Natural killer cell (primary cell): ENCODE results near the gene TPRN. TPM values are rescaled to one million over a fixed set of nuclear protein-coding genes. Genes with fewer than 3 reads are reported as not detected.
A peak's percentile ranks its signal among the peaks of the same experiment; 100 is the strongest.

ENCODE experiments used
- ATAC-seq, 3 donors: fragments of 150-1000 bp in 2 of 3; fragments of 200-7000 bp in 1 of 3; cut with Tn5 transposase; 1 replicate in 1 of 3; 2 replicates in 2 of 3; pipeline ENCODE4 v1.10.0; 2021; ENCODE audit warnings: mild to moderate bottlenecking in 2 of 3, moderate library complexity in 2 of 3
- DNase-seq, 2 donors: peaks; one replicate each; pipeline versions ENCODE4 v3.0.0 to v3.0.0-alpha.2; 2013 to 2021; ENCODE audit warnings: mixed read lengths in 1 of 2
- H3K27ac ChIP-seq: one replicate; pipeline ENCODE4 v1.5.1; 2013; ENCODE audit warnings: mild to moderate bottlenecking, low read length
- H3K27me3 ChIP-seq: one replicate; pipeline ENCODE4 v1.6.1; 2013; ENCODE audit warnings: low read length; ENCODE audit not compliant: control insufficient read depth, insufficient read depth
- H3K36me3 ChIP-seq: one replicate; pipeline ENCODE4 v1.6.1; 2013; ENCODE audit warnings: low read length; ENCODE audit not compliant: control insufficient read depth, insufficient read depth
- H3K4me1 ChIP-seq: one replicate; pipeline ENCODE4 v1.6.1; 2013; ENCODE audit warnings: low read length; ENCODE audit not compliant: control insufficient read depth, insufficient read depth
- H3K4me3 ChIP-seq: one replicate; pipeline ENCODE4 v1.5.1; 2013; ENCODE audit warnings: low read length
- H3K9me3 ChIP-seq: one replicate; pipeline ENCODE4 v1.6.1; 2013; ENCODE audit warnings: low read length; ENCODE audit not compliant: control insufficient read depth, insufficient read depth
- H3K27ac Mint-ChIP-seq, 2 donors: one replicate each; pipeline ENCODE4 v1.8.0; 2022; ENCODE audit warnings: mild to moderate bottlenecking in 2 of 2, mixed read lengths in 2 of 2, moderate library complexity in 1 of 2
- H3K27me3 Mint-ChIP-seq, 2 donors: one replicate each; pipeline ENCODE4 v1.8.0; 2022; ENCODE audit warnings: low read depth in 2 of 2, mixed read lengths in 2 of 2
- H3K36me3 Mint-ChIP-seq: one replicate; pipeline ENCODE4 v1.8.0; 2022; ENCODE audit warnings: mixed read lengths
- H3K4me1 Mint-ChIP-seq, 2 donors: one replicate each; pipeline ENCODE4 v1.8.0; 2022; ENCODE audit warnings: mixed read lengths in 2 of 2
- H3K4me3 Mint-ChIP-seq: one replicate; pipeline ENCODE4 v1.8.0; 2022; ENCODE audit warnings: mild to moderate bottlenecking, moderate library complexity, mixed read lengths
- H3K9me3 Mint-ChIP-seq, 2 donors: one replicate each; pipeline ENCODE4 v1.8.0; 2022; ENCODE audit warnings: mixed read lengths in 2 of 2
- WGBS: methylation state at CpG from one replicate; pipeline ENCODE4 v1.1.7; 2013; ENCODE audit warnings: missing lambda C conversion rate; ENCODE audit not compliant: insufficient coverage; 5-methylcytosine and 5-hydroxymethylcytosine counted together
- intact Hi-C: fragments of 100-400 bp; cut with micrococcal nuclease; formaldehyde crosslinking; loops from one replicate; pipeline ENCODE4 v1.14.2; 2022
- total RNA-seq, 4 donors: library from RNA; stranded (reverse); fragments of 120-200 nt in 1 of 4; gene quantifications; one replicate each; pipeline versions ENCODE4 v1.2.3 to v1.2.4, GENCODE V29; 2013 to 2022
- TF ChIP-seq, protein P1 (sequence below): fragments of 200-600 bp; IDR thresholded peaks from one replicate; pipeline ENCODE4 v1.8.0; 2022; ENCODE audit warnings: antibody characterized with exemption

Gene TPRN
- total RNA-seq, 3 donors from 2014 or later (not counting 1 experiment from before 2014, with no cell fraction given) = 8.2 to 10.6 (median 8.4) TPM

DNA sequence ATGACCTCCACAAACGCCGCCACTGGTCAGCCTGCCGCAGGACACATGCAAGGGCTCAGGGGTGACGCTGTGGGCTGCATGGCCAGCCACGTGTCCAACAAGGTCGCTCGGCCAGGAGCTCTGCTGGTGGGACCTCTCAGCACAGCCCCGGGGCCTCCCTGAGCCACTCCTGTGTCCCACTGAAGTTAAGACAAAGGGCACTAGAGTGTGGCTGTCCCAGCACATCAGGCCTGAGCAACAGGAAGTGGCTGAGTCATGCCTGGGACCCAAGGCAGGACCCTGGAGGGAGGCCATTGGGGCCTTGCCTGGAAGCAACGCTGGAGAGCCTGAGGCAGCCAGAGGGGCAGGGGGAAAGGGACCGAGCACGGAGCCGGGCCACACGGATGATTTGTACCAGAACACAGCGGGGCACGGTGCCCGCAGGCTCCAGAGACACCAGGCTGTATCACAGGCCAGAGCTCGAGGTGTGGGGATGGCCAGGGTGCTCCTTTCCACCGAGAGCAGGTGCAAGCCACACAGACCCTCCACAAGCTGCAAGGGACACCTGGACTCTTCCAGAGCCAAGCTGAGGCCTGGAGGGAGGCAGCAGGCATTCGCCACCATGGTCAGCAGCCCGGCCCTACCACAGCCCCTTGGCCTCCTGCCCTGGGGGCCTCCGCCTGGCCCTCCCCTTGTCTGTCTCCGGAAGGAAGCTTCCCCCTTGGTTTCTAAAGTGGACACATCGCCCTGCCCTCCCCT is 22.2 kb downstream of the TPRN start:
- DNase-seq (no peak), ATAC-seq (no peak)
- Mint-ChIP-seq H3K36me3 (no peaks in the 10 kb centered on the region), H3K27ac (no peak overlapping the region), H3K4me1 (no peaks in the 10 kb centered on the region), H3K9me3 (no peaks in the 10 kb centered on the region), H3K4me3 (no peak overlapping the region), H3K27me3 (no peaks in the 10 kb centered on the region)
- 96% methylated on average over 23 of the region's 23 CpGs for WGBS
- Histone ChIP-seq H3K4me1 (peaks cover 4% of the 10 kb centered on the region), H3K36me3 (peaks cover 44% of the 10 kb centered on the region), H3K9me3 (no peaks in the 10 kb centered on the region), H3K4me3 (no peak overlapping the region), H3K27me3 (no peaks in the 10 kb centered on the region), H3K27ac (no peak overlapping the region)
- TF ChIP-seq, protein P1, sequence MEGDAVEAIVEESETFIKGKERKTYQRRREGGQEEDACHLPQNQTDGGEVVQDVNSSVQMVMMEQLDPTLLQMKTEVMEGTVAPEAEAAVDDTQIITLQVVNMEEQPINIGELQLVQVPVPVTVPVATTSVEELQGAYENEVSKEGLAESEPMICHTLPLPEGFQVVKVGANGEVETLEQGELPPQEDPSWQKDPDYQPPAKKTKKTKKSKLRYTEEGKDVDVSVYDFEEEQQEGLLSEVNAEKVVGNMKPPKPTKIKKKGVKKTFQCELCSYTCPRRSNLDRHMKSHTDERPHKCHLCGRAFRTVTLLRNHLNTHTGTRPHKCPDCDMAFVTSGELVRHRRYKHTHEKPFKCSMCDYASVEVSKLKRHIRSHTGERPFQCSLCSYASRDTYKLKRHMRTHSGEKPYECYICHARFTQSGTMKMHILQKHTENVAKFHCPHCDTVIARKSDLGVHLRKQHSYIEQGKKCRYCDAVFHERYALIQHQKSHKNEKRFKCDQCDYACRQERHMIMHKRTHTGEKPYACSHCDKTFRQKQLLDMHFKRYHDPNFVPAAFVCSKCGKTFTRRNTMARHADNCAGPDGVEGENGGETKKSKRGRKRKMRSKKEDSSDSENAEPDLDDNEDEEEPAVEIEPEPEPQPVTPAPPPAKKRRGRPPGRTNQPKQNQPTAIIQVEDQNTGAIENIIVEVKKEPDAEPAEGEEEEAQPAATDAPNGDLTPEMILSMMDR = no peak
- intact Hi-C loops = no loop called here

DNA sequence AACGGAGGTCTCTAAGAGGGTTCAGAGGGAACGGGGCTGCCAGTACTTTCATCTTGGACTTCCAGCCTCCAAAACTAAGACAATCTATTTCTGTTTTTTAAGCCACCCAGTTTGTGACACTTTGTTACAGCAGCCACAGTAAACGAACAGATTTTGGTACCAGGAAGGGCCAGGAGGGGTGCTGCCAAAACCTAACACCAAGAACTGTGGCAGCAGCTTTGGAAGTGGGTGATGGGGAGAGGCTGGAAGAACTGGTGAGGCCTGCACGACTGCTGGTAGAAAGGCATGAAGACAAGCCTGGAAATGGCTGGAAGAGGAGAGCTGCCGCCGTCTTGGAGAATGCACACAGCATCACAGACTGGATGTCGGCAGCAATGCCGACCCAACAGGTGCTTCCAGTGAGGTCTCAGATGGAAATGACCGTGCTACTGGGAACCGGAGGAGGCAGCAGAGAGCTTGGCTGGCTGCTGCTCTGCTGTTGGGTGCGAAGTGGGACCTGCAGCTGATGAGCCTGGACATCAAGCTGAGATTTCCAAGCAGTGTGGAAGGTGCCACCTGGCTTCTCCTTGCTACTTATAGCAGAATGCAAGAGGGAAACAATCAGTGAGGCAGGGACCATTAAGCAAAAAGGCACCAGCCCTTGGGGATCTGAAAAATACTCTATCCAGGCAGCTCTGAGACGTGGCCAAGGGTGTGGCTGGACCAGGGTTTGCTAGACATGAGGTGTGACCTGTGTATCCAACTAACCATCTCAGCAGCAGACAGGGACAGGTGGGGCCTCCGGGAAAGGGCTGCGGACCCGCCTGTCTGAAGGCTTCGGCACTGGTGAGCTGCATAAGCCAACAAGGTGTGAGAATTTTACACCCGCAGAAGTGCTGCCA is 24.0 kb downstream of the TPRN start:
- ATAC-seq = peak in 2 of 3 donors; percentile 51 to 68
- no peaks in the 10 kb centered on the region for H3K36me3 Mint-ChIP-seq
- H3K27ac Mint-ChIP-seq = no peak overlapping the region
- Histone ChIP-seq H3K27ac (no peak overlapping the region), H3K27me3 (peaks cover 4% of the 10 kb centered on the region), H3K4me1 (peaks cover 4% of the 10 kb centered on the region), H3K9me3 (no peaks in the 10 kb centered on the region), H3K4me3 (no peak overlapping the region), H3K36me3 (peaks cover 30% of the 10 kb centered on the region)
- intact Hi-C loops = no loop called here
- peak in 1 of 2 donors; percentile 57 for DNase-seq
- TF ChIP-seq, protein P1 = peak; percentile 21
- H3K27me3 Mint-ChIP-seq = no peaks in the 10 kb centered on the region
- no peaks in the 10 kb centered on the region for H3K4me1 Mint-ChIP-seq
- H3K4me3 Mint-ChIP-seq = no peak overlapping the region
- H3K9me3 Mint-ChIP-seq = no peaks in the 10 kb centered on the region
- WGBS = 69% methylated on average over 17 of the region's 17 CpGs

DNA sequence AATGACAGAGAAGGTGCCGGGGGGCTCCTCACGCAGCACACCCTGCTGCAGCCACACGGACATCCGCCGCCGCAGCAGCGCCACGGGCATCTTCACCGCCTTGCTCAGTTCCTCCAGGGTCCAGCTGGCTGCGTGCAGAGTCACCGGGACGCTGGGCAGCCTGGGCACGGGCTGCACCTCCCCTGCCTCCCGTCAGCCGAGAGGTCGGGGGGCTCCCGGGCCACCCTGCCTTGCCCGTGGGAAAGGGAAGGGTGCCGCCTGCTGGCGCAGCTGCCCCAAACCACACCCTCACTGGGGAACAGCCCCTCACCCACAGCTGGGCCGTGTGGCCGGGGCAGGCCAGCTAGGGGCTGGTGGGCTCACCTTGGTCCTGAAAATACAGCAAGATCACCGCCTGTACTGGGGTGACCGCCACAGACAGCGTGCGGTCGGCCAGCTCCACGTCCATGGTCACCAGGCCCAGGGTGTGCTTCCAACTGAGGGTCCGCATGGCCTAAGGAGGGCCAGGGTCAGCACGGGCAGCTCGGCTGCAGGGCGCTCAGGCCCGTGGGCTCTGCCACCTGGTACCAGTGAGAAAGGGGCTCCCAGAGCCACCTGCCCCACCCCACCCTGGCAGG is 25.1 kb downstream of the TPRN start:
- TF ChIP-seq, protein P1 = no peak
- intact Hi-C loops = no loop called here
- Mint-ChIP-seq H3K27me3 (peaks cover 0 to 2% of the 10 kb centered on the region in 2 donors), H3K9me3 (no peaks in the 10 kb centered on the region), H3K27ac (no peak overlapping the region), H3K4me3 (no peak overlapping the region), H3K36me3 (no peaks in the 10 kb centered on the region), H3K4me1 (no peaks in the 10 kb centered on the region)
- H3K27me3 ChIP-seq = peaks cover 15% of the 10 kb centered on the region
- no peak overlapping the region for H3K4me3 ChIP-seq
- H3K27ac ChIP-seq = no peak overlapping the region
- WGBS = 68% methylated on average over 33 of the region's 33 CpGs
- ATAC-seq (peak in 1 of 3 donors; percentile 6), DNase-seq (peak in 1 of 2 donors; percentile 40)
- peaks cover 4% of the 10 kb centered on the region for H3K4me1 ChIP-seq
- H3K36me3 ChIP-seq = peaks cover 24% of the 10 kb centered on the region
- H3K9me3 ChIP-seq = no peaks in the 10 kb centered on the region
